ENCODE measurements around the gene DLG2. TPM values are rescaled to one million over a fixed set of nuclear protein-coding genes. Genes with fewer than 3 reads are reported as not detected.

The DLG2 gene
- total RNA-seq, 1 donor from 2014 or later: 5.1 TPM

DNA sequence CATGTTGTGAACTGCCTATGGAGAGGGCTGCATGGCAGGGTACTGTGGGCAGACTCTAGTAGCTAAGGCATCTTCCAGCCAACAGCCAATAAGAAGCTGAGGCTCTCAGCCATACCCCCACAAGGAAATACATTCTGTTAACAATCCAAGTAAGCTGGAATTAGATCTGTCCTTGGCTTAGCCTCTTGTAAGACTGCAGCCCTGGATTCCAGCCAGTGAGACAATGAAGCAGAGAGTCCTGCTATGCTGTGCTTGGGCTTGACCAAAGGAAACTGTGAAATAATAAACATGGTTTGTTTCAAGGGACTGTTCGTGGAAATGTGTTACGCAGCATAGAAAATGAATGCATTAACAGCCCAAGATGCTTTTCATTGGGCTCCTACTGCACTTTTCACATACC is 1243.6 kb downstream of the DLG2 start:
- no peak for DNase-seq (ENCODE audit: low spot score)
- H3K27ac Mint-ChIP-seq (ENCODE audit: unreplicated experiment): no peak overlapping the region
- TF ChIP-seq, protein P1, sequence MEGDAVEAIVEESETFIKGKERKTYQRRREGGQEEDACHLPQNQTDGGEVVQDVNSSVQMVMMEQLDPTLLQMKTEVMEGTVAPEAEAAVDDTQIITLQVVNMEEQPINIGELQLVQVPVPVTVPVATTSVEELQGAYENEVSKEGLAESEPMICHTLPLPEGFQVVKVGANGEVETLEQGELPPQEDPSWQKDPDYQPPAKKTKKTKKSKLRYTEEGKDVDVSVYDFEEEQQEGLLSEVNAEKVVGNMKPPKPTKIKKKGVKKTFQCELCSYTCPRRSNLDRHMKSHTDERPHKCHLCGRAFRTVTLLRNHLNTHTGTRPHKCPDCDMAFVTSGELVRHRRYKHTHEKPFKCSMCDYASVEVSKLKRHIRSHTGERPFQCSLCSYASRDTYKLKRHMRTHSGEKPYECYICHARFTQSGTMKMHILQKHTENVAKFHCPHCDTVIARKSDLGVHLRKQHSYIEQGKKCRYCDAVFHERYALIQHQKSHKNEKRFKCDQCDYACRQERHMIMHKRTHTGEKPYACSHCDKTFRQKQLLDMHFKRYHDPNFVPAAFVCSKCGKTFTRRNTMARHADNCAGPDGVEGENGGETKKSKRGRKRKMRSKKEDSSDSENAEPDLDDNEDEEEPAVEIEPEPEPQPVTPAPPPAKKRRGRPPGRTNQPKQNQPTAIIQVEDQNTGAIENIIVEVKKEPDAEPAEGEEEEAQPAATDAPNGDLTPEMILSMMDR (IDR thresholded peaks at IDR 0.05; ENCODE audit: unreplicated experiment): no peak
- no peaks in the 10 kb centered on the region for H3K36me3 Mint-ChIP-seq (ENCODE audit: low read depth, unreplicated experiment)
- no peaks in the 10 kb centered on the region for H3K9me3 Mint-ChIP-seq (ENCODE audit: unreplicated experiment)
- H3K4me3 Mint-ChIP-seq (ENCODE audit: unreplicated experiment): no peak overlapping the region
- H3K4me1 Mint-ChIP-seq (ENCODE audit: unreplicated experiment): no peaks in the 10 kb centered on the region
- peaks cover 2% of the 10 kb centered on the region for H3K27me3 Mint-ChIP-seq (ENCODE audit: unreplicated experiment)

DNA sequence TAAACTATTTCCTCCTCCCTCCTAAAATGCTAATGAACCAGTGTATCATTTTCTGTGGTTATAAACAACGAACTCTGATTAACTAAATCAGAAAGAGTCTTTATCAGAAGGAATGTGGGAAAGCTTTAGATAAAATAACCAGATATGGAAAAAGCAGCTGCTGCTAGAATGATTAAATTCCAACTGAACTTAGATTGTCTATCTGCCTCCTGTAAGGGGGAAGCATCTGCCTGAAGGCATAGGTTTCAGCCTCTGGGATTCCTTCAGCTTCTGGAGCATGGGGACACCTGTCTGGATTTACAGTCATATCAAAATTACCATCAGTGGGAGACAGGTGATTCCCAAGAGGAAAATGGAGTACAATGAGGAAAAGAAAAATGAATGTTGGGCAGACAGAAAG is 1245.5 kb downstream of the DLG2 start:
- DNase-seq (ENCODE audit: low spot score): no peak
- Mint-ChIP-seq H3K27me3 (ENCODE audit: unreplicated experiment) (peaks cover 2% of the 10 kb centered on the region), H3K36me3 (ENCODE audit: low read depth, unreplicated experiment) (no peaks in the 10 kb centered on the region), H3K4me1 (ENCODE audit: unreplicated experiment) (no peaks in the 10 kb centered on the region), H3K27ac (ENCODE audit: unreplicated experiment) (no peak overlapping the region), H3K4me3 (ENCODE audit: unreplicated experiment) (no peak overlapping the region), H3K9me3 (ENCODE audit: unreplicated experiment) (no peaks in the 10 kb centered on the region)
- TF ChIP-seq, protein P1 (IDR thresholded peaks at IDR 0.05; ENCODE audit: unreplicated experiment): no peak

DNA sequence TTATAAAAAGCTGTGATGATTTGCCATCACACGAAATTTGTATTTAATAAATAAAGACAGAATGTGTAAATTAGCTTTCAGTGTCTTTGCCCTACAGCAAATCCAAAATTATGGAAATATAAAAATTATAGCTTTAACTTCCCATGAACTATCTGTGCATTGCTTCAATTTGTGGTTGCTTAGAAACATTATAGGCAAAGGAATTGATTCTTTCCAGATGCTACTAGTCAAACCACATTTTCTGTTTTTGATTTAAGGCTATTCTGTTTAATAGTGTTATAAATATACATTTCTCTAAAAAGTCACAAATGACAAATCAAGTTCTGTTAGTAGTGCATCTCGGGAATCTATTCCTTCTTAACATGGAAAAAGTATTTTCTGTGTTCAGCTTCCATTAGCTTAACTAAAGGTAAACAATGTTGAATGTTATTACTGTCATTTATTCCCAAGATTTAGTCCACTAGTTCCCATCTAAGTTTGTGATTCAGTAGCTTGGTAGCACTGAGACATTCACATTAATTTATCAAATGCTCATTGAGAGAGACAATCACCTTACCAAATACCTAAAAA is 1254.7 kb downstream of the DLG2 start:
- no peak for DNase-seq (ENCODE audit: low spot score)
- Mint-ChIP-seq H3K27me3 (ENCODE audit: unreplicated experiment) (no peaks in the 10 kb centered on the region), H3K36me3 (ENCODE audit: low read depth, unreplicated experiment) (no peaks in the 10 kb centered on the region), H3K9me3 (ENCODE audit: unreplicated experiment) (no peaks in the 10 kb centered on the region), H3K4me3 (ENCODE audit: unreplicated experiment) (no peak overlapping the region), H3K27ac (ENCODE audit: unreplicated experiment) (no peak overlapping the region), H3K4me1 (ENCODE audit: unreplicated experiment) (peaks cover 9% of the 10 kb centered on the region)
- TF ChIP-seq, protein P1 (IDR thresholded peaks at IDR 0.05; ENCODE audit: unreplicated experiment): no peak

DNA sequence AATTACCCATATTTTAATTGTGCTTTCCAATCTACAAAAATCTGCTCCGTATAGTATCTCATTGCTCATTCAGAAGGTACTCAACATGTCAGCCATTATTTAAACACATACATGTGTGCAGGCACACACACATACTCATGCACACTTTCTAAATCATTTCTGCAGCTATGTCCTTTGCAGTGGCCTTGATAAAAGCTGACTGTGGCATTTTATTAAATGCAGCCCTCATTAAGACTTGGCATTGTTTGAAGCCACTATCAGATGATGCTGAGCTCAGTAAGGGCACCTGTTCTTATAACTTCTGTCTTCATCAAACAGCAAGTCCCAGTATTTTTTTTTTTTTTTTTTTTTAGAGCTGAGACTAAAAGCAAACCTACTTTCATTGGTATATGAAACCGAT is 1269.1 kb downstream of the DLG2 start:
- TF ChIP-seq, protein P1 (IDR thresholded peaks at IDR 0.05; ENCODE audit: unreplicated experiment): no peak
- Mint-ChIP-seq H3K27me3 (ENCODE audit: unreplicated experiment) (peaks cover 2% of the 10 kb centered on the region), H3K36me3 (ENCODE audit: low read depth, unreplicated experiment) (no peaks in the 10 kb centered on the region), H3K9me3 (ENCODE audit: unreplicated experiment) (no peaks in the 10 kb centered on the region), H3K4me3 (ENCODE audit: unreplicated experiment) (no peak overlapping the region), H3K27ac (ENCODE audit: unreplicated experiment) (no peak overlapping the region), H3K4me1 (ENCODE audit: unreplicated experiment) (peaks cover 3% of the 10 kb centered on the region)
- DNase-seq (ENCODE audit: low spot score): no peak

DNA sequence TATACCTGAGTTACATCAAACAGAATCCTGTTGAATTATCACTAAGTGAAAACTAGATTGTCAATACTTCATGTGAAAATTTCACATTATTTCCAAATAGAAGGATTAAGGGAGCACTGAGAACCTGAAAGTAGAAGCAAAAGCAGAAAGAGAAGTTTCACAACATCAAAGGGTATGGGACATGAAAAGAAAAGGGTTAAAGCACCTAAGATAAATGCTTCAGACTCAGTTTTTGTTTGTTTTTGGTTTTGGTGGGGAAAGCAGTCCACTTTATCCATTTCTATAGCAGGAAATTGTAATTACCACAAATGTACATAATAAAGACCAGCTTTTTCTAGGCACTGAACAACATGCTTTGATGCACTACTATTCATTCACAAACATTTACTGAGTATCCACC is 1271.2 kb downstream of the DLG2 start:
- Mint-ChIP-seq H3K27ac (ENCODE audit: unreplicated experiment) (no peak overlapping the region), H3K9me3 (ENCODE audit: unreplicated experiment) (no peaks in the 10 kb centered on the region), H3K4me1 (ENCODE audit: unreplicated experiment) (peaks cover 3% of the 10 kb centered on the region), H3K27me3 (ENCODE audit: unreplicated experiment) (peaks cover 2% of the 10 kb centered on the region), H3K36me3 (ENCODE audit: low read depth, unreplicated experiment) (no peaks in the 10 kb centered on the region), H3K4me3 (ENCODE audit: unreplicated experiment) (no peak overlapping the region)
- no peak for DNase-seq (ENCODE audit: low spot score)
- TF ChIP-seq, protein P1 (IDR thresholded peaks at IDR 0.05; ENCODE audit: unreplicated experiment): no peak
